HepG2 (cell line): ENCODE measurements around the gene OGFOD3. TPM values are rescaled to one million over a fixed set of nuclear protein-coding genes. Genes with fewer than 3 reads are reported as not detected.
A peak's percentile ranks its signal among the peaks of the same experiment; 100 is the strongest.

Experiments
- ATM ChIP-seq: fragments of 450-650 bp; IDR thresholded peaks from 2 replicates; pipeline ENCODE4 v1.7.1; 2017; ENCODE audit warnings: mild to moderate bottlenecking, borderline replicate concordance
- CHCHD3 ChIP-seq: sonication (generic); formaldehyde crosslinking; IDR thresholded peaks from 2 replicates; pipeline ENCODE4 v1.8.0; 2022; ENCODE audit warnings: mild to moderate bottlenecking, missing genetic modification reagents, moderate library complexity
- FOXK1 ChIP-seq: sonication (generic); formaldehyde crosslinking; IDR thresholded peaks from 2 replicates; pipeline ENCODE4 v1.4.0; 2020; ENCODE audit warnings: low read depth, missing genetic modification reagents, borderline replicate concordance
- MTF2 ChIP-seq: sonication (generic); formaldehyde crosslinking; IDR thresholded peaks from 2 replicates; pipeline ENCODE4 v1.5.0; 2020; ENCODE audit warnings: missing genetic modification reagents, borderline replicate concordance
- NFKB2 ChIP-seq: sonication (generic); formaldehyde crosslinking; IDR thresholded peaks from 2 replicates; pipeline ENCODE4 v1.4.0; 2020; ENCODE audit warnings: missing genetic modification reagents, borderline replicate concordance
- NRL ChIP-seq: sonication (generic); formaldehyde crosslinking; IDR thresholded peaks from 2 replicates; pipeline ENCODE4 v1.5.0; 2020; ENCODE audit warnings: missing genetic modification reagents, mild to moderate bottlenecking, moderate library complexity, borderline replicate concordance
- PHF5A ChIP-seq: IDR thresholded peaks from one replicate; pipeline ENCODE4 v1.6.1; 2018; ENCODE audit warnings: low read depth, missing genetic modification reagents; ENCODE audit not compliant: unreplicated experiment
- POLR2G ChIP-seq: fragments of 200-400 bp; formaldehyde crosslinking; IDR thresholded peaks from 2 replicates; pipeline ENCODE4 v1.6.1; 2018; ENCODE audit warnings: mild to moderate bottlenecking, low read depth, low read length, moderate library complexity
- SPEN ChIP-seq: sonication (generic); formaldehyde crosslinking; IDR thresholded peaks from 2 replicates; pipeline ENCODE4 v1.5.1; 2020; ENCODE audit warnings: low read depth, mild to moderate bottlenecking, missing genetic modification reagents
- TIGD3 ChIP-seq: sonication (generic); formaldehyde crosslinking; IDR thresholded peaks from 2 replicates; pipeline ENCODE4 v1.5.1; 2020; ENCODE audit warnings: mild to moderate bottlenecking, missing genetic modification reagents, borderline replicate concordance
- XBP1 ChIP-seq: sonication (generic); formaldehyde crosslinking; IDR thresholded peaks from 2 replicates; pipeline ENCODE4 v1.5.0; 2020; ENCODE audit warnings: missing genetic modification reagents
- ZFP41 ChIP-seq: sonication (generic); formaldehyde crosslinking; IDR thresholded peaks from 2 replicates; pipeline ENCODE4 v1.4.0; 2020; ENCODE audit warnings: mild to moderate bottlenecking, missing genetic modification reagents, borderline replicate concordance
- ZNF143 ChIP-seq: sonication (generic); formaldehyde crosslinking; IDR thresholded peaks from 2 replicates; pipeline ENCODE4 v1.4.0; 2020; ENCODE audit warnings: missing genetic modification reagents
- ZNF280D ChIP-seq: sonication (generic); formaldehyde crosslinking; IDR thresholded peaks from 2 replicates; pipeline ENCODE4 v1.5.1; 2020; ENCODE audit warnings: mild to moderate bottlenecking, missing genetic modification reagents
- ZNF292 ChIP-seq: sonication (generic); formaldehyde crosslinking; IDR thresholded peaks from 2 replicates; pipeline ENCODE4 v1.8.1; 2022; ENCODE audit warnings: mild to moderate bottlenecking, low read depth, missing genetic modification reagents, borderline replicate concordance
- ZNF326 ChIP-seq: sonication (generic); formaldehyde crosslinking; IDR thresholded peaks from 2 replicates; pipeline ENCODE4 v1.4.0; 2020; ENCODE audit warnings: missing genetic modification reagents, borderline replicate concordance
- ZNF512 ChIP-seq: sonication (generic); formaldehyde crosslinking; IDR thresholded peaks from 2 replicates; pipeline ENCODE4 v1.4.0; 2020; ENCODE audit warnings: mild to moderate bottlenecking, missing genetic modification reagents
- ZNF546 ChIP-seq: sonication (generic); formaldehyde crosslinking; conservative IDR thresholded peaks from 2 replicates; pipeline ENCODE4 v1.8.1; 2023; ENCODE audit warnings: mild to moderate bottlenecking, missing genetic modification reagents
- ZNF724P ChIP-seq: sonication (generic); formaldehyde crosslinking; IDR thresholded peaks from 2 replicates; pipeline ENCODE4 v1.8.0; 2022; ENCODE audit warnings: missing genetic modification reagents, borderline replicate concordance
- ZSCAN29 ChIP-seq: sonication (generic); formaldehyde crosslinking; conservative IDR thresholded peaks from 2 replicates; pipeline ENCODE4 v1.4.0; 2020; ENCODE audit warnings: mild to moderate bottlenecking, missing genetic modification reagents
- polyA plus RNA-seq, 8 experiments: library from polyadenylated mRNA; depleted of rRNA in 3 of 8; stranded (reverse) in 7 of 8; unstranded in 1 of 8; fragments of >200 nt; fragmentation: Illumina TruSeq in 4 of 8; extraction: Trizol in 4 of 8; gene quantifications; 2 replicates each; pipeline versions ENCODE4 v1.2.1 to v1.2.3, GENCODE V29; 2011 to 2016; ENCODE audit warnings: low read depth in 4 of 8, missing spikeins in 1 of 8, mixed read lengths in 1 of 8; ENCODE audit not compliant: insufficient read depth in 1 of 8
- total RNA-seq, 5 experiments: library from RNA; depleted of rRNA; stranded (reverse); fragments of >200 nt; fragmentation: Illumina TruSeq; extraction: Trizol; gene quantifications; 2 replicates each; pipeline ENCODE4 v1.2.3, GENCODE V29; 2016; ENCODE audit warnings: low read depth in 1 of 5
- TF ChIP-seq, protein P1 (sequence below): sonication (generic); formaldehyde crosslinking; IDR thresholded peaks from 2 replicates; pipeline ENCODE4 v1.4.0; 2020; ENCODE audit warnings: missing genetic modification reagents, mild to moderate bottlenecking, borderline replicate concordance

The OGFOD3 gene
- total and polyA plus RNA-seq, 2 of the 13 experiments (the other 11 are each of a cell fraction or from before 2014, with no cell fraction given) = 40.0 to 42.1 TPM

- TF ChIP-seq ZNF326 (CRISPR knock-in tag) (no peak; the same call in 1 of the 2 replicates), XBP1 (CRISPR knock-in tag) (no peak), SPEN (CRISPR knock-in tag) (peak; percentile 76; the same call in 1 of the 2 replicates), ZNF292 (CRISPR knock-in tag) (peak; percentile 36; the same call in 1 of the 2 replicates), ZNF546 (CRISPR knock-in tag) (peak; percentile 70; the same call in 1 of the 2 replicates), ZNF280D (CRISPR knock-in tag) (no peak), PHF5A (CRISPR knock-in tag) (no peak), ZFP41 (CRISPR knock-in tag) (no peak), FOXK1 (CRISPR knock-in tag) (0 out of 2 replicates have a peak, but pooled peaks have one; percentile 19), ZNF143 (CRISPR knock-in tag) (no peak), NRL (no peak; the same call in 1 of the 2 replicates), CHCHD3 (CRISPR knock-in tag) (no peak; the same call in 1 of the 2 replicates), ZNF512 (CRISPR knock-in tag) (no peak), TIGD3 (CRISPR knock-in tag) (no peak), ZSCAN29 (CRISPR knock-in tag) (no peak), ZNF724P (CRISPR knock-in tag) (0 out of 2 replicates have a peak, but pooled peaks have one; percentile 34), MTF2 (CRISPR knock-in tag) (peak; percentile 2; the same call in 1 of the 2 replicates), POLR2G (no peak), ATM (no peak), NFKB2 (CRISPR knock-in tag) (peak; percentile 39; the same call in 1 of the 2 replicates)
- TF ChIP-seq, protein P1, sequence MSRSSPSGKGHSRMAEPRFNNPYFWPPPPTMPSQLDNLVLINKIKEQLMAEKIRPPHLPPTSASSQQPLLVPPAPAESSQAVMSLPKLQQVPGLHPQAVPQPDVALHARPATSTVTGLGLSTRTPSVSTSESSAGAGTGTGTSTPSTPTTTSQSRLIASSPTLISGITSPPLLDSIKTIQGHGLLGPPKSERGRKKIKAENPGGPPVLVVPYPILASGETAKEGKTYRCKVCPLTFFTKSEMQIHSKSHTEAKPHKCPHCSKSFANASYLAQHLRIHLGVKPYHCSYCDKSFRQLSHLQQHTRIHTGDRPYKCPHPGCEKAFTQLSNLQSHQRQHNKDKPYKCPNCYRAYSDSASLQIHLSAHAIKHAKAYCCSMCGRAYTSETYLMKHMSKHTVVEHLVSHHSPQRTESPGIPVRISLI (CRISPR knock-in tag) = peak; percentile 36; the same call in 1 of the 2 replicates
Measured at GRCh38 chr17:82384730-82385481, 33.5 kb downstream of the OGFOD3 start (continued).
